GM21381 (cell line): ENCODE measurements around the gene YIF1A.
"Not testable (repeated sequence)": the region's sequence is repeated elsewhere in the genome, so short reads cannot be mapped to it uniquely, and the experiment has no call there.

Experiments used
- ATAC-seq: cut with Tn5 transposase; IDR thresholded peaks from one replicate; pipeline ENCODE4 v1.9.1; 2021; ENCODE audit warnings: mild to moderate bottlenecking, moderate library complexity; ENCODE audit not compliant: unreplicated experiment

Gene YIF1A

DNA sequence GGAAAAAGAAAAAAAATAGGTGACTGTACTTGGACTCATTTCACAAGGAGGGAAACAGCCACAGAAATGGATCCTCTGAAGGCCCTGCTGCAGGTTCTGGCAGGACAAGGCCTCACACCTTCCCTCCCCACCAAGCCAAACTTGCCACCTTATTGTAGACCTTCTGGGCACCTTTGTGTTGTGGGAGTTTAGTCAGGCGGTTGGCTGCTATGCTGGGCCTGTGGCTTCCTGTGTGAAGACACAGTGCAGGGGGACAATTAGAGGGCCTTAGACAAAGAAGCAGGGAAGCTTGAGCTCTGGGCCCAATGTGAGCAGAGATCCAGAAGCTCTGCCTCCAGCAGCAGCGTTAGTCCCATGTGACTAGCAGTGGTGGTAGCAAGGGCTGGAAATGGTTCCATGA lies 16.3 kb downstream of the YIF1A start:
- ATAC-seq: no peak

DNA sequence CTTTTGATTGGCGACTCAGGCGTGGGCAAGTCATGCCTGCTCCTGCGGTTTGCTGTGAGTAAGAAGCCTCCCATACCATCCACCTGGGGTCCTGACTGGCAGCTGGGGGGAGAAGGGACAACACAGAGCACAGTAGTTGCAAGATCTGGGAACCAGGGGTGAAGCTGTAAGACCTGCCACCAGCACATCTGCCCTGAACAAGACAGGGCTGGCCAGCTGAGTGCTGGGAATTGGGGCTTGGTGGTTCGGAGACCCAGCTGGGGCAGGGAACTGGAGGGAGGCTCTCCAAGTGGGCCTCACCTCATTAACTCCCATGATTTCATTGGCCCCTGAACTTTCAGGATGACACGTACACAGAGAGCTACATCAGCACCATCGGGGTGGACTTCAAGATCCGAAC lies 17.1 kb downstream of the YIF1A start:
- no peak for ATAC-seq

GRCh38 chr11:66268952-66269905 lies 19.7 kb downstream of the YIF1A start:
- no peak for ATAC-seq

GRCh38 chr11:66268244-66268951 lies 20.5 kb downstream of the YIF1A start, which contains the start of gene RAB1B:
Gene RAB1B (plus strand): TSS chr11:66268639. CDS start chr11:66268680, 41 bp downstream.
- peak; percentile 86 for ATAC-seq

DNA sequence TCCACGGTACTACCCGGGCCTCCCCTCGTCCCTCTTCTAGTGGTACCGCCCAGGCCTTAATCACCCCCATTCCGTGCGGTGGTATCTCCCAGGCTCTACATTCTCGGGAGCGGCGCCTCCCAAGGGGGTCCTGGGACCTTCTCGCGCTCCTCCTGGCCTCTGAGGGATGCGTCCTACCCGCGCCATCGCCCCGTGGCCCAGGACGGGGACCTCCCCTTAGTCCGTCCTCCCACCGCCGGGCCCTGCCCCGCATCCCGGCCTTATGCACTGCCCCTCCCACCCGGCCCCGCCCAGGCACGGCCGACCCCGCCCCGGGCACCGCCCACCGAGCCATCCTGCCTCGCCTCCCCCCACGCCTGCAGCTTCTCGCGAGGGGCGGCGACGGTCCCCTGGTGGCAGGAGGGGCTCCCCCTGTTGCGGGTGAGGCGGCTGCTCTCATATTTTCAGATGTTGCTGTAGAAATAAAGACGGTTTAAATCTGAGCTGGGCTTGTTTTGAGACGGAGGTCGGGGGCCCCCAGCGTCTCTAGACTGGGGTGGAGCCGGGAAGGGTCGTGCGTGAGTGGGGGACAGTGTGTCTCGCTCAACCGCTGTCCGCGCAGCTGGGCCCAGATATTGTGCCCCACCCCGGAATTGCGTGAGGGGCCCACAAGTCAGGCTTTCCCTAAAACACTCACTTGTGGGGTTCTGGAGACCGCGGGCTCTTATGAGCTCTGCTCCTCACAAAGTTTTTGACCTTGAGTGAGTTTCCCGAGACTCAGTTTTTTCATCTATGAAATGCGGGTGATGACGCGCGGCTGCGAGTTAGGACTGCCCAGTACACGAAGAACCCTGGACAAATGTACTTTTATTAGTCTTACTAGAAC lies 21.3 kb downstream of the YIF1A start:
- ATAC-seq: peak; percentile 34

DNA sequence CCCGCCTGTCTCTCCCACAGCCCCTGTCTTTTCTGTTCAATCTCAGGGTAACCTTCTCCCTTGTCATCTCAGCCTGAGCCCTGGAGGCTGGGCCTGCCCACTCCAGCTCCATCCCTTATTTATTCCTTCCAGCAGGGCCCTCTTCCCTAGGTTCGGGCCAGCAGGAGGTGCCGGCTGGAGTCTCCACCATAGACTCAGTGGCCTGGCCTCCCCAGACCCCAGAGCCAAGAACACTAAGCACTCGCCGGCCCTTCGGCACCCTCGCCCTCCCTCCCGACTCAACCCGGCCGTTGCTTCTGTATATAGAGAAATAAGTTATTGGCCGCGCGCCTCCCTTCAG lies 21.9 kb downstream of the YIF1A start:
- ATAC-seq: no peak

GRCh38 chr11:66266378-66267038 lies 22.4 kb downstream of the YIF1A start:
- no peak for ATAC-seq

GRCh38 chr11:66265531-66266377 lies 23.2 kb downstream of the YIF1A start:
- ATAC-seq: no peak

DNA sequence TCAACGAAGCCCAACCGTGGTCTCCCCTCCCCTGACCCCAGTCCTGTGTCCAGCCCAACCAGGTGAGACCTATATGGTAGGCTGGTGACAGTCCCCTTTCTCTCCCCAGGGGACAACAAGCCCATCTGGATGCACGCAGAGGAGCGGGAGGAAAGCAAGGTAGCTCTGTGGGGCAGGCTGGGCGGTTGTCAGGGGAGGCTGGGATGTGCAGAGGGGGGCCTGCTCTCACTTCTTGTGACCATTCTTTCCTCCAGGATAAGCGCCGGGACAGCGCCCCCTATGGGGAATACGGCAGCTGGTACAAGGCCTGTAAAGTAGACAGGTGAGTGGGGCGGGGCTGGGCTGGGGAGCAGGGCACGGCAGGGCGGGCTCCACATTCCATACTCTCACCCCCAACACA lies 24.0 kb downstream of the YIF1A start:
- no peak for ATAC-seq

GRCh38 chr11:66264383-66264782 lies 24.6 kb downstream of the YIF1A start:
- ATAC-seq: no peak

DNA sequence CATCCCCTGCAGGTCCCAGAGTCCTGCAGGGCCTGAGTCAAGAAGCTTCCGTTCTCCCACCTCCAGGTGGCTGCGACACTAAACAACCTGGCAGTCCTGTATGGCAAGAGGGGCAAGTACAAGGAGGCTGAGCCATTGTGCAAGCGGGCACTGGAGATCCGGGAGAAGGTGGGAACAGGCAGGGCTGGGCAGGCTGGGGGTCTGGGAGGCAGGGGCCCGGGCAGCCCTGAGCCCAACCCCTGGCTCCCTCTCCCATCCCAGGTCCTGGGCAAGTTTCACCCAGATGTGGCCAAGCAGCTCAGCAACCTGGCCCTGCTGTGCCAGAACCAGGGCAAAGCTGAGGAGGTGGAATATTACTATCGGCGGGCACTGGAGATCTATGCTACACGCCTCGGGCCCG lies 25.2 kb downstream of the YIF1A start:
- no peak for ATAC-seq

GRCh38 chr11:66263231-66263630 lies 25.7 kb downstream of the YIF1A start:
- ATAC-seq: no peak

GRCh38 chr11:66262696-66263095 lies 26.2 kb downstream of the YIF1A start:
- no peak for ATAC-seq

DNA sequence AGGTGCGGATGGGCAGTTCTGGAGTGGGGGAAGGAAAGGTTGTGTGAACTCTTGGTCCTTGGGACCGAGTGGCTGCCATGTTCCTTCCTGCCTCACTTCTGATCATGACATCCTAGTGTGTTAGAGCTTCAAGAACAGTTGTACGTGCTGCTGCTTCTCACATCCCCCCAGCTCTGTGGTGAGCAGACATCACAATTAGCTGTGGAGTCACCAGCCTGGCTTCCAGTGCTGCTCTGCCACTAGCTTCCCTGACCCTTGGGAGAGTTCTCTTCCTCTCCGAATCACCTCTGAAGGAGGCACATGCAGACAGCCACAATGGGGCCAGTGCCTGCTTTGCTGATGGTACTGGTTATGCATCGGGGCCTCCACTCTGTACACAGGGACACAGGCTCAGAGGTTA lies 26.8 kb downstream of the YIF1A start:
- no peak for ATAC-seq

DNA sequence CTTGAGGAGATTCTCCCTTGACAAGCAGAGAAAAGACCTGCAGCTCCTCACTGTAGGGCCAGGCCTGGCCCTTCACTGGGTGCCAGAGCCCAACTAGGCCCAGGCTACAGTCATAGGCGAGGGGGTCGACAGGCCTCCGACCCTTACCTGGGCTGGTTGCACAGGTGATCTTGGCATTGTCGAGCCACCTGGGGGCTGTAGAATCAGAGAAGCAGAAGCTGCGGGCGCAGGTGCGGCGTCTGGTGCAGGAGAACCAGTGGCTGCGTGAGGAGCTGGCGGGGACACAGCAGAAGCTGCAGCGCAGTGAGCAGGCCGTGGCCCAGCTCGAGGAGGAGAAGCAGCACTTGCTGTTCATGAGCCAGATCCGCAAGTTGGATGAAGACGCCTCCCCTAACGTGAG lies 27.4 kb downstream of the YIF1A start:
- no peak for ATAC-seq

- no peak for ATAC-seq
Measured at GRCh38 chr11:66259956-66260355, 29.0 kb downstream of the YIF1A start.

GRCh38 chr11:66259225-66259624 lies 29.7 kb downstream of the YIF1A start:
- ATAC-seq: no peak

- no peak for ATAC-seq
Measured at GRCh38 chr11:66258473-66258893, 30.5 kb downstream of the YIF1A start.

- not testable (repeated sequence) for ATAC-seq
Measured at GRCh38 chr11:66253081-66253480, 35.9 kb downstream of the YIF1A start.

DNA sequence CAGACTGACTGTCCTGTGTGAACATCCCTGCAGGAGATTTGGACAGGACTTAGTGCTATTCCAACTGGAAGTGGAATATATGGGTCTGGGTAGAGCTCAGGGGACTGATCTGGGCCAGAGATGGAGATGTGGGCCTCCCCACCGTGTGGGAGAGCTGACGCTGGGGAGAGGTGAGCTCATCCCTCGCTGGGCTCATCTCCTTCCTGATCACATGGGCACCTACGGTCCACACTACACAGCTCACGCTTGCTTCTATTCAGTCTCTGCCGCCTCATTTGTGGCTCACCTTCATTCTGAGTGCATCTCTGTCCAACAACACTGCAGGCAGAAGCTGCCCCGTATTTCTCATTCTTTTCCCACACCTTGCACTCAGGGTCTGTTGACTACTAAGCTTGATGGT lies 37.1 kb downstream of the YIF1A start:
- ATAC-seq: no peak
